H1 (cell line): ENCODE measurements around the gene WWC1. TPM values are rescaled to one million over a fixed set of nuclear protein-coding genes. Genes with fewer than 3 reads are reported as not detected.

Experiments used
- BACH1 ChIP-seq: IDR thresholded peaks from 2 replicates; pipeline ENCODE4 v1.6.1; 2012; ENCODE audit warnings: low read length, improper control_type of control experiment
- CHD7 ChIP-seq: fragments of 300-600 bp; sonication (generic); IDR thresholded peaks from 2 replicates; pipeline ENCODE4 v1.7.1; 2012; ENCODE audit warnings: low read length, moderate library complexity, mild to moderate bottlenecking, inconsistent platforms; ENCODE audit not compliant: insufficient replicate concordance
- HDAC6 ChIP-seq: IDR thresholded peaks from one replicate; pipeline ENCODE4 v1.7.1; 2012; ENCODE audit warnings: low read depth, mild to moderate bottlenecking, inconsistent platforms, low read length, moderate library complexity
- KDM1A ChIP-seq: fragments of 200-600, 300-600 bp; sonication (generic); IDR thresholded peaks from 2 replicates; pipeline ENCODE4 v1.7.1; 2016; ENCODE audit warnings: mild to moderate bottlenecking, low read length, borderline replicate concordance
- MAFK ChIP-seq: IDR thresholded peaks from 2 replicates; pipeline ENCODE4 v1.6.1; 2012; ENCODE audit warnings: low read depth, mild to moderate bottlenecking, improper control_type of control experiment, low read length
- RXRA ChIP-seq: IDR thresholded peaks from 2 replicates; pipeline ENCODE4 v1.6.1; 2011; ENCODE audit warnings: low read depth, mild to moderate bottlenecking, low read length, moderate library complexity; ENCODE audit not compliant: insufficient read depth
- SIN3A ChIP-seq, 2 experiments: IDR thresholded peaks in 1 of 2; conservative IDR thresholded peaks in 1 of 2; 2 replicates each; pipeline ENCODE4 v1.6.1; 2011 to 2012; ENCODE audit warnings: low read length in 2 of 2, improper control_type of control experiment in 1 of 2, low read depth in 1 of 2, mild to moderate bottlenecking in 1 of 2
- SRF ChIP-seq: IDR thresholded peaks from 2 replicates; pipeline ENCODE4 v1.6.1; 2011; ENCODE audit warnings: mild to moderate bottlenecking, low read depth, low read length, moderate library complexity
- SUZ12 ChIP-seq: fragments of 200-600 bp; sonication (generic); IDR thresholded peaks from 2 replicates; pipeline ENCODE4 v1.6.1; 2012; ENCODE audit warnings: mild to moderate bottlenecking, inconsistent platforms, low read length, moderate library complexity, mixed read lengths
- TCF12 ChIP-seq: IDR thresholded peaks from 2 replicates; pipeline ENCODE4 v1.6.1; 2011; ENCODE audit warnings: low read depth, mild to moderate bottlenecking, low read length
- TEAD4 ChIP-seq: IDR thresholded peaks from 2 replicates; pipeline ENCODE4 v1.6.1; 2012; ENCODE audit warnings: low read depth, low read length, inconsistent platforms, mixed read lengths
- polyA plus RNA-seq, 7 experiments: library from polyadenylated mRNA; depleted of rRNA in 3 of 7; stranded (reverse) in 5 of 7; unstranded in 2 of 7; fragments of >200 nt in 5 of 7; fragments of 200-250 nt in 2 of 7; gene quantifications; 1 replicate in 5 of 7; 2 replicates in 1 of 7; 4 replicates in 1 of 7; pipeline versions ENCODE4 v1.2.1 to v1.2.3, GENCODE V29; 2011 to 2013; ENCODE audit warnings: missing spikeins in 2 of 7, mixed read lengths in 2 of 7
- total RNA-seq: library from RNA; stranded (reverse); fragmentation: NEBNext Ultra II Directional; extraction: Animal tissue kit (Norgen Biotek cat#: 25700); gene quantifications from 2 replicates; pipeline ENCODE4 v1.2.1, GENCODE V29; 2021

WWC1 gene
- total and polyA plus RNA-seq, 2 of the 8 experiments (the other 6 are each of a cell fraction or from before 2014, with no cell fraction given), result 16.4 to 41.1 TPM

- TF ChIP-seq CHD7, result no peak
- TF ChIP-seq HDAC6, result no peak
- TF ChIP-seq SIN3A (conservative IDR thresholded peaks at IDR 0.05 in 1 of 2, IDR thresholded peaks at IDR 0.05 in 1 of 2; ENCODE audit: low read depth in 1 of 2, low read length in 2 of 2), result peak in 1 of 2 experiments; percentile 73; a peak in 1 of 4 replicates
- no peak for TF ChIP-seq BACH1
- TF ChIP-seq KDM1A, result no peak
- no peak for TF ChIP-seq TCF12
- TF ChIP-seq RXRA, result no peak
- peak; percentile 99 for TF ChIP-seq TEAD4
- no peak for TF ChIP-seq MAFK
- TF ChIP-seq SRF, result no peak
- TF ChIP-seq SUZ12, result no peak
Measured at GRCh38 chr5:168295574-168296201, 4.2 kb downstream of the WWC1 start (continued).
